GM12873 (cell line): ENCODE measurements around the gene DDR1.

Source experiments
- CTCF ChIP-seq: IDR thresholded peaks from 2 replicates; pipeline ENCODE4 v1.5.1; 2012; ENCODE audit warnings: low read depth, mild to moderate bottlenecking, moderate library complexity, low read length, control low read depth; ENCODE audit not compliant: insufficient read depth; ENCODE audit errors: missing control alignments

DDR1 gene

GRCh38 chr6:30897882-30898281 lies 13.6 kb downstream of the DDR1 start:
- TF ChIP-seq CTCF, result no peak

GRCh38 chr6:30898750-30899360 lies 14.5 kb downstream of the DDR1 start:
- TF ChIP-seq CTCF, result no peak

- TF ChIP-seq CTCF, result no peak
These were observed 16.6 kb downstream of the DDR1 start for GRCh38 chr6:30900863-30901417.

- TF ChIP-seq CTCF, result no peak
These were observed 17.1 kb downstream of the DDR1 start for GRCh38 chr6:30901436-30901835.

GRCh38 chr6:30902709-30903108 lies 18.4 kb downstream of the DDR1 start:
- TF ChIP-seq CTCF, result no peak

- TF ChIP-seq CTCF, result no peak
These were observed 18.9 kb downstream of the DDR1 start for GRCh38 chr6:30903236-30903635.

GRCh38 chr6:30907758-30908591 lies 23.7 kb downstream of the DDR1 start, which contains the start of gene GTF2H4:
Gene GTF2H4, plus strand, starts transcription at chr6:30908207.
- no peak for TF ChIP-seq CTCF
